GM12891 (cell line): ENCODE measurements around the gene UNCX.

ENCODE experiments used
- POLR2A ChIP-seq: IDR thresholded peaks from 2 replicates; pipeline ENCODE4 v1.6.1; 2011; ENCODE audit warnings: low read depth, low read length, control low read depth
- TAF1 ChIP-seq: IDR thresholded peaks from 2 replicates; pipeline ENCODE4 v1.6.1; 2011; ENCODE audit warnings: low read depth, low read length, control low read depth

- TF ChIP-seq TAF1 (no peak), POLR2A (no peak)
These were observed 27.1 kb downstream of the UNCX start for GRCh38 chr7:1259621-1260243.
